ENCODE data around the gene PHF21B. TPM values are rescaled to one million over a fixed set of nuclear protein-coding genes. Genes with fewer than 3 reads are reported as not detected.

PHF21B gene
- polyA plus RNA-seq, 3 donors: 0.01 to 0.34 (median 0.14) TPM

DNA sequence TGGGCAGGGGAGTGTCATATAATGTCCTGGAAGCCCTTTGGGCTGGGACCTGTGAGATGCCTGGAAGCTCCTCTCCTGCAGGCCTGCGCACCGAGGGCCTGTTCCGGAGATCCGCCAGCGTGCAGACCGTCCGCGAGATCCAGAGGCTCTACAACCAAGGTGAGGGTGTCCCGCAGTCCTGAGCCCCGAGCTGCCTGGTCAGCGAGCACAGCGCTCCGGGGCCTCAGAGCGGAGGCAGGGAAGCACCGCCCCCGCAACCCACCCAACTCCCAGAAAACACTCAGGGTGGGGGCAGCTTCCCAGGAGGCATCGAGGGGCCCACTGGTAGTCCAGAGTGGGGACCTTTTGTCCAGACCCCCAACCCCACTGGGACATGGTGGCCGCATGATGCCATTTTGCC lies 161.9 kb downstream of the PHF21B start:
- no peak overlapping the region for H3K27ac ChIP-seq (ENCODE audit: low read depth, low read length)
- WGBS, 3 donors: 91 to 92% (median 92%) methylated on average over 17 to 18 of the region's 18 CpGs

DNA sequence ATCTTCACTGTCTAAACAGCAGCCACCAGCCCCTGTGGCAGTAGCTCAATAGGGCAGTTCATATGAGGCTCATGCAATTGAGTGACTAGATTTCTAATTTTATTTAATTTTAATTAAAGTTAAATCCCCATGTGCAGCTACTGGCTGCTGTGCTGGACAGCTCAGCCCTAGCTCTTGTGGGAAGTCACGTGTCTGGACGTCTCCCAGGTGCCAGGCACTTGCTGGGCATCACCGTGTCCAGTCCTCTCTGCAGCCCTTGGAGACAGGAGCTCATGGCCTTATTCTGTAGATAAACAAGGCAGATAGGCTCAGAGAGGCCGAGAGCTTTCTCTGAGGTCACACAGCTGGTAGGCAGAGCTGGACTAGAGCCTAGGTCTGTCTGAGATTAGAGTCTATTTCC lies 162.4 kb downstream of the PHF21B start:
- H3K27ac ChIP-seq (ENCODE audit: low read depth, low read length): no peak overlapping the region
- WGBS, 3 donors: 81 to 83% (median 83%) methylated on average over 4 of the region's 4 CpGs

DNA sequence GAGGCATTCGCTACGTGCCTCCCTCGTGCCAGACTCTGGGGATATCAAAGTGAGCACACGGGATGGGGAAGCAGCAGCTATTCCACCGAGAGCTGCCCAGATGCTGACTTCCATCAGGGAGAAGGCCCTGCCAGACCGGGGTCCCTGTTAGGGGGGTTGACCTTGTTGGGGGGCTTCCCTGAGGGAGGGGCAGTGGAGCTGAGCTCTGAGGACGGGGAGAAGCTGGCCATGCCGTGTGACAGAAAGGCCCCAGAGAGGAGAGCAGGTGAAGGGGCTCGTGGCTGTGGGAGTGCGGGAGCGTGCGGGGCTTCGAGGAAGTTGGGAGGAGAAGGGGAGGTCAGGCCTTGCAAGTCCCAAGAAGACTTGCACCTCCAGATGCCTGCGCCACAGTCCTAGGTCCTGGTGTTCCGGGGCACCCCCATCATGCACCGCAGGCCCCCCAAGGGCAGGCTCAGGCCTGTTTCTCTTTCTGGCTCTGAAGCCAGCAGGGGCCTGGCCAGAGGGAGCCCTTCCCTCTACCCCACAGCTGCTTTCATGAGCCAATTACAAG lies 163.0 kb downstream of the PHF21B start:
- no peak overlapping the region for H3K27ac ChIP-seq (ENCODE audit: low read depth, low read length)
- 82 to 90% (median 84%) methylated on average over 16 of the region's 16 CpGs for WGBS, 3 donors

DNA sequence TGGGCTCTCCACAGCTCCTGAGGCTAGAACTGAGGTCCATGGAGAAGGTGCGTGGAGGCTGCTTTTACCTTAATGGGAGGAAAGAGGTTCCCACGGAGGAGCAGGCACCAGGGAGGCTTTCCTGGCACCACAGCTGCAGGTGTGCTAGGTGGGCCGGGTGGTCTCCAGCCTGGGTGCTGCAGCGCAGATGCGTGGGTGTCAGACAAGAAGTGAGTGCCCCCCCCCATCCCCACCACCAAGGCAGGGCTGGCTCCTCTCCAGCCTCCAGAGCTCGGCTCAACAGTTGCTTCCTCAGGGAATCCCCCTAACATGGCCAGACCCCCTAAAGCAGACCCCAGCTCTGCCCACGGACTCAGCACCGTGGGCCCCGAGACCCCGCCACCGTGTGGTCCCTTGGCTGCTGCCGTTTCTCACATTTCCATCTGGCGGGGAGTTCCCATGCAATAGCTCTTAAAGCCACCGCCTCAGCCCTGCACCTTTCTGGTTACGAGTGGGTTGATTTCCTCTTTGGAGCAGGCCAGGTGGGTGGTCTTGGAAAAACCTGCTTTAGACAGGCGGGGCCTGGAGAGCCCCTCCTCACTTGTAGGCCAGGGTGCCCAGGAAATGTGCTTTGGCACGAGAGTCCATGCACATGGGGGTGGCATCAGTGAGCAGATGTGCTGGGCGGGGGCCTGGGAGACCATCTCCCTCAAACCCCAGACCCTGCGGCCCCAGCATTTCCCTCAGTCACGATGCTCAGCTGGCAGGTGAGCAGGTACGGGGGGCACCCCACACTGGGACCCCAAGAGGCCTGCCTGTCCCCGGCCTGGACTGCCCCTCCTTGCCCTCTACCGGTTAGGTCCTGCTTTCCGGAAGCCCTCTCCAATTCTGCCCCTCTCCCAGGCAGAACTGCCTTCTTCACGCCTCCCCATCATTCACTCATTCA lies 163.7 kb downstream of the PHF21B start:
- 81 to 91% (median 84%) methylated on average over 23 to 25 of the region's 25 CpGs for WGBS, 3 donors
- H3K27ac ChIP-seq (ENCODE audit: low read depth, low read length): no peak overlapping the region

DNA sequence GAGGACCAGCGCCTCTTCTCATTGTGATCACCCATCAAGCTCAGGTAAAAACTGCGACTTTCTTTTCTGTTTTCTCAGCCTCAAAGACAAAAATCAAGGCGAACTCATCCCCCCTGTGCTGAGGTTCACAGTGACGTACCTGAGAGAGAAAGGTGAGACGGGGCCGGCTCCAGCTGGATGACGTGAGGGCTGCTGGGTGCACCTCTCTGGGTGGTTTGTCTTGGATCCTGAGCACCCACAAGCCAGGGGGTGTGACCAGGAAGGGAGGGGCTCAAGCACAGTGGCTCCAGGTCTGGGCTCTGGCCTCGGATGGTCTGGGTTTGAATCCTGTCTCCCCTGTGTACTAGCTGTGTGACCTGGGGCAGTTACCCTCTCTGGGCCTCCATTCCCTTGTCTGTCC lies 164.6 kb downstream of the PHF21B start:
- WGBS, 3 donors: 94 to 96% (median 95%) methylated on average over 8 of the region's 8 CpGs
- H3K27ac ChIP-seq (ENCODE audit: low read depth, low read length): no peak overlapping the region

DNA sequence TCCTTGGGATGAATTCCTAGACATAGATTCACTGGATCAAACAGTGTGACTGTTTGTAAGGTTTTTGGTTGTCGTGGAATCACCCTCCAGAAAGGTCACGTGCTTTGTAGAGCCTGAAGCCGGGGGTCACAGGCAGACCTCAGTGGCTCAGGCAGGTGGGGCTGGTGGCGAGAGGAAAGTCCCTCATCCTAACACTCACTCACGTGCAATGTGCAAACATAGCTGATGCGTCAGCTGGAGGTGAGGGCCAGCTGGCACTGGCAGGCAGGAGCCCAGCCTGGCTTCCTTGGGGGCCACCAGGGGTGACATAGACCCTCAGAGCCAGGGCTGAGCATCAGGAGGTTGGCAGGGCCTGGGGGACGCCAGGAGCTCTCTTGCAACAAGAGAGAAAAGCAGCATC lies 167.4 kb downstream of the PHF21B start:
- 76 to 80% (median 78%) methylated on average over 7 of the region's 7 CpGs for WGBS, 3 donors
- no peak overlapping the region for H3K27ac ChIP-seq (ENCODE audit: low read depth, low read length)

DNA sequence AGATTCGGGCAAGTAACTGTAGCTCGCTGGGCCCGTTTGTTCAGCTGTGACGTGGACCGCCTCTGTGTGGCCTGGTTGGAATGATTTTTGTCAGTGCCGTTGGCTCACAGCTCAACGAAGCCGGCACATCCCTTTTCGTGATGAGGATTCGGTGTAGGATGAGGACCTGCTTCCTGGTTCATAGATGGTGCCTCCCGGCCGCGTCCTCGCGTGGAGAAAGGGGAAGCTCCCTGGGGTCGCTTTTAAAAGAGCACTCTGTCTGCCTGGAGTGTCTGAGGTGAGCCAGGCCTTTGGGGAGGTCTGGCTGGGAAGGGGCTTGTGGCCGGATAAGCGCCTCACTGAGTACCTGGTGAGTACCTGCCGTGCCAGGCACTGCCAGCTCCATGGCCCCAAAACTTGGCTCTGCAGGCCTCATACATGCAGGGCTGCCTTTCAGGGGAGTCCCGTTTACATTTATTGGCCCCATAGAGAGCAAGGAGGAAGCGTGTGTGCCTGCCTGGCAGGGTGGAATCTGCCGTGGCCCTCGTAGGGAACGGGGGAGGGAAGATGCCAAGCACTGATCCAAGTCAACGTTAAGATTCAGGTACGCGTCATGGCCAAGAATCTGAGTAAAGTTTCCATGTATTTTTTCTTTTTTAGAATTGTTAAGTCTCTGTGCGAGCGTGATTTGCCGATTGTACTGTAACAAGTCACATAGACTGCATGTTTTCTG lies 169.0 kb downstream of the PHF21B start:
- no peak overlapping the region for H3K27ac ChIP-seq (ENCODE audit: low read depth, low read length)
- WGBS, 3 donors: 72 to 84% (median 75%) methylated on average over 30 of the region's 30 CpGs

DNA sequence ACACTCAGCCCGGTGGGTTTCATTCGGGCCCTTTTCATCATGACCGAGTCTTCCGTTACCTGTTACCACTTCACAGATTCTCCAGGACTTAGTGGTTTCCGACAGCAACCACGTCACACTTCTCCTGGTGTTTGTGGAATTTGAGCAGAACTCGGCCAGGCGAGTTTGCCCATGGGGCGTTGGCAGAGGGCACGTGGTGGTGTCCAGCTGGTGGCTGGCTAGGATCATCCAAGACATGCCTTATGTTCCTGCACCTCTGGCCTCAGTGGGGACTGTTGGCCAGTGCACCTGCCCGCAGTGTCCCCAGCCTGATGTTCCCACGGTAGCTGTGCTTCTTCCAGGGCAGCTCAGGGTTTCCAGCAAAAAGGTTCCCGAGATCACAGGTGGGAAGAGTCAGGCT lies 170.1 kb downstream of the PHF21B start:
- H3K27ac ChIP-seq (ENCODE audit: low read depth, low read length): no peak overlapping the region
- 85 to 94% (median 88%) methylated on average over 13 of the region's 13 CpGs for whole genome bisulfite sequencing, 3 donors

DNA sequence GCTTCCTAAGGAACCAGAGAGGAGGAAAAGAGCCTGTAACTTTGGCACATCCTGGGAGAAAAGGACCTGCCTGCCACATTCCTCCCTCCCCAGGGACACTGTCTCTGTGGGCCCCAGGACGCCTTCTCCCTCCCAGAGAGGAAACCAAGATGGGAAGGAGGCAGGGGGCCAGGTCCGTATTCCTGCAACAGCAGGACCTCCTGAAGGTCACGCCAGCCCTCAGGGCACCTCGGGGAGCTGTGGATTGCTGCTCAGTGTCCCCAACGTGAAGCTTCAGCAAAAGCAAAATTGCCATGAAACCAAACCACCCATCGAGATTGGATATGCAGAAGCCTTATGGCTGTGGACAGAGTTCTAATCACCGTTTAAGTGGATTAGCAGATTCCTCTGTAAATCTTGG lies 170.7 kb downstream of the PHF21B start:
- WGBS, 3 donors: 63 to 83% (median 74%) methylated on average over 7 of the region's 7 CpGs
- H3K27ac ChIP-seq (ENCODE audit: low read depth, low read length): no peak overlapping the region

DNA sequence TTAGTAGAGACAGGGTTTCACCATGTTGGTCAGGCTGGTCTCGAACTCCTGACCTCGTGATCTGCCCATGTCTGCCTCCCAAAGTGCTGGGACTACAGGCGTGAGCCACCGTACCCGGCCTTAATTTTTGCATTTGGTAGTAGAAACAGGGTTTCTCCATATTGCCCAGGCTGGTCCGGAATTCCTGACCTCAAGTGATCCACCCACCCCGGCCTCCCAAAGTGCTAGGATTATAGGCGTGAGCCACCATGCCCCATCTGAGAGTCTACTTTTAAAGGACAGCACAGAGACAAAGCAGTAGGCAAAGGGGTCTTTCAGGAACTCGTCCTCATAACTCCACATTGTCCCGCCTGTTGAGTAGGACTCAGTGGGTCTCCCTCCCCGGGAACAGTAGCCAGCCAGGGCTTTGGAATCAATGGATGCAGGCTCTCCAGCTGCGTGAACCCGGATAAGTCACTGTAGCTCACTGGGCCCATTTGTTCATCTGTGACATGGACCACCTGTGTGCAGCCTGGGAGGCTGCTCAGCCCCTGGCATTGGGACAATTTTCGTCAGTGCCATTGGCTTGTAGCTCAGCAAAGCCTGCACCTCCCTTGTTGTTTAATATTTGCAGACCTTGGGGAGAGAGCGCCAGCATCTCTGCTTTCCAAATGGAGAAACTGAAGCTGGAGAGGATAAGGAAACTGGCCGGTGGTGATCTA lies 171.3 kb downstream of the PHF21B start:
- WGBS, 3 donors: 67 to 82% (median 79%) methylated on average over 16 of the region's 16 CpGs
- no peak overlapping the region for H3K27ac ChIP-seq (ENCODE audit: low read depth, low read length)

DNA sequence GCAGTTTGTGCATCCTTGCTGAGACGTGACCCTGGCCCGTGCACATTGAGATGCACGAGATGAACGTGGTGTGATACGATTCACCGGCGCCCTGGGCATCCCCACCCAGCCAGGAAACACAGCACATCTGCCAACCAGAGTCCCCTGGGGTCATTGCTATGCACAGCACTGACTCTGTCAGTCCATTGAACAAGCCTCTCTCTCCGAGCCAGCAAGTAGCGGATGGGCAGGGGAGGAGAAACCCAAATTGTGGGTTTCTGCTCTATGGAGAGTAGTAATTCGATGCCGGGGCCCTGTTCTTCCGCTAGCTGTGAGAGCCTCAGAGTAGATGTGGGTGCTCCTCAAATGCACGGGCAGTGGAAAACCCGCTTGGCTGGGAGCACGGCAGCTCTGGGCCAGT lies 172.3 kb downstream of the PHF21B start:
- H3K27ac ChIP-seq (ENCODE audit: low read depth, low read length): no peak overlapping the region
- 63 to 82% (median 76%) methylated on average over 15 of the region's 15 CpGs for WGBS, 3 donors

DNA sequence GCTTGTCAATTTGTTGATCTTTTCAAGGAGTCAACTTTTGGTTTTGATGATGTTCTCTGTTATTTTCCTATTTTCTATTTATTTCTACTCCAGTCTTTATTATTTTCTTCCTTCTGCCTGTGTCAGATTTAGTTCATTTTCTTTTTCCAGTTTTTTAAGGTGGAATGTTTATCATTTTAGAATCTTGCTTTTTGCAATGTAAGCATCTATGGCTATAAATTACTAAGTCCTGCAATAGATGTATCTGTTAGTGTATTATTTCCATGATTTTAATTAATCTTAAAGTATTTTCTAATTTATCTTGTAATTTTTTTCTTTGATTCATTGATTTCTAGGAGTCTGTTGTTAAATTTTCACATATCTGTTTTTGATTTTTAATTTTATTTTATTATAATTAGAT lies 175.7 kb downstream of the PHF21B start:
- H3K27ac ChIP-seq (ENCODE audit: low read depth, low read length): no peak overlapping the region

DNA sequence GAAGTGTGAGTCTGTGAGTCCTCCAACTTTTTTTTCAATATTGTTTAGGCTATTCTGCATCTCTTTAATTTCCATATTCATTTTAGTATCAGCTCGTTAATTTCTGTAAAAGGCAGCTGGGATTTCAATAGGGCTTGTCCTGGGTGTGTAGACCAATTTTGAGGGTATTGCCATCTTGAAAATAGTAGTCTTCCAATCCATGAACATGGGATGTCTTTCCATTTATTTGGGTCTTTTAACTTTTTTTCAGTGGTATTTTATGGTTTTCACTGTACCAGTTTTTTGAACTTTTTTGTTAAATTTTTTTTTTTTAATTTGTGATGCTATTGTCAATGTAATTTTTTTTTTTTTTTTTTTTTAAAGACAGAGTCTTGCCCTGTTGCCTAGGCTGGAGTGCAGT lies 177.9 kb downstream of the PHF21B start:
- 56 to 90% (median 73%) methylated on average over 1 of the region's 1 CpG for WGBS, 3 donors
- H3K27ac ChIP-seq (ENCODE audit: low read depth, low read length): no peak overlapping the region

Other genes starting within 250 kb of the PHF21B start
- gene NUP50, start 153.9 kb upstream of the PHF21B start, polyA plus RNA-seq: 10 to 100 TPM in 2 of 3 donors, 1 to 10 TPM in 1; 9.3 to 17.4 (median 12.4) TPM
- gene KIAA0930, start 230.9 kb upstream of the PHF21B start, polyA plus RNA-seq: 10 to 100 TPM; 16.1 to 31.6 (median 26.2) TPM

All from adipose tissue (tissue), 3 donors.